HG03135 (cell line): Measurements from ENCODE around the gene PHACTR3.
"Not testable (repeated sequence)": the region's sequence is repeated elsewhere in the genome, so short reads cannot be mapped to it uniquely, and the experiment has no call there.

Experiments
- ATAC-seq: cut with Tn5 transposase; IDR thresholded peaks from one replicate; pipeline ENCODE4 v1.9.1; 2021; ENCODE audit warnings: mild to moderate bottlenecking, moderate library complexity; ENCODE audit not compliant: unreplicated experiment

The PHACTR3 gene

GRCh38 chr20:59836767-59837166, 232.4 kb downstream of the PHACTR3 start:
- ATAC-seq, result no peak

GRCh38 chr20:59837623-59838394, 233.5 kb downstream of the PHACTR3 start:
- ATAC-seq, result peak; percentile 72

DNA sequence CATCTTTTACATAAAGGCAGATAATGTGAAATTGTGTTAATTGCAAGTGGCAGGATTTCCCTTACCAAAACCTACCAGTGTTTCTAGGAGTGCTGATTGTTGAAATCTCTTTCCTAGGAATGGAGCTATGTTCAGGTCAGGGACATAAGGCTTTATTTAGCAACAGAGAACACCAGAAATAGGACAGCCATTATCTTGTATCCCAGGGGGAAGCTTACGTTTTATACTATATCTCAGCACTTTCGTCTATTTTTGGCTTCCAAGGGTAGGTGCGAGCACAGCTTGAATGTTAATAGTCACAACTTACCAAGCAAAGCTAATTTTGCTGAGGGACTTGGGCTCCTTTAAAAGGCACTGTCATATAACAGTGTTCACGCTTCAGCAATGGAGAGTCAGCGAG, 235.1 kb downstream of the PHACTR3 start:
- ATAC-seq, result no peak

DNA sequence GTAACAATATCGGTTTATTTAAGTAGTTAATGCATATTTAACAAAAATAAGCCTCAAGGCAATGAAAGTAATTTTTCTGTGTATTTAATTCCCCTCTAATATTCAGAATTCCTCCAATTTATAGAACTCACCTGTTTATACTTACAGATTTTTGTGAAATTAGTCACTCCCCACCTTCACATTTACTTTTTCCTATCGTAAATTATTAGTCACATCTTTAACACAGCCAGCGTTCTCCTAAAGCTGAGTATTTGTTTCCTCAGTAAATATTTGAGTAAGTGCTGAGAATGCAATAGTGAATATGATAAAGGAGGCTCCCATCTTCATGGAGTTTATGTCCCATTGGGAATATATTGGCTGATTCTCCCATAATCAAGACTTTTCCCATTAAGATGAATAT, 241.1 kb downstream of the PHACTR3 start:
- no peak for ATAC-seq

DNA sequence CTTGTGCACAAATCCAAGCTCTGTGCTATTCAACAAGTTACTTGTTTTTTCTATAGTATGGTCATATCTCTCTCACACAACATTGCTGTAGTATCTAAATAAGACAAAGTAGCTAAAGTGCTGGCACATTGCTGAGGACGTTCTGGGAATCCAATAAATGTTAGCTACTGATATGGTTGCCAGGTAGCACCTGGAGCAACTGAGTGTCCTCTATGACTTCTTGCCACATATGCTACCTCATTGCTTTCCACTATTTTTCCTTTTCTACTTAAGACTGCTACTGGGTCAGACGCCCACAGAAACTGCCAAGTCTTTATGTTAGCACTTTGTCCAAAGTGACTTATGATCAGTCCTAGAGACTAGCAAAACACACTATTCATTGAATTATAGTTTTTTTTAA, 243.8 kb downstream of the PHACTR3 start:
- no peak for ATAC-seq

DNA sequence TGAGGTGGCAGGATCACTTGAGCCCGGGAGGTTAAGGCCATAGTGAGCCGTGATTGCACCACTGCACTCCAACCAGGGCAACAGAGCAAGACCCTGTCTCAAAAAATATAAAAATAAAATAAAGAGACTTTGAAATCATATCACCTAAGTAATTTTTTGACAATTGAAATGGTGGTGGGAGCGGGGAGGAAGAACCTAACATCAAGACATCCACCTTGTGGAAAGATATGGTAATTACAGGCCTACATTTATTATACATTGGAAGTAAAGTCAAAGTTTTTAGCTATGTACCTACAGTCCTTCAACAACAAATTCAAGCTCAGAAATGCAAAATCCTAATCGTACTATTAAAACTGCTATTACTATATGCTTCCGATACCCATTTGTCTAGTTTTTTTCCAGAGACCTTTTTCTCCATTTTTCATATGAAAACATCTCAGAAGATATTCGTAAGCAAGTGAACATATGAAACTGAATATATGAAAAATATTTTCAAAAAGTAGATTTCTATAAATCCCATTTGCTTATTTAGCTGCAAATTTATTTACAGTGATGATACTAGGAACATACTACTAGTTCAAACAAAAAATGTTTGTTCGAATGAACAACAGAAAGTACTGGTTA, 245.8 kb downstream of the PHACTR3 start:
- no peak for ATAC-seq

DNA sequence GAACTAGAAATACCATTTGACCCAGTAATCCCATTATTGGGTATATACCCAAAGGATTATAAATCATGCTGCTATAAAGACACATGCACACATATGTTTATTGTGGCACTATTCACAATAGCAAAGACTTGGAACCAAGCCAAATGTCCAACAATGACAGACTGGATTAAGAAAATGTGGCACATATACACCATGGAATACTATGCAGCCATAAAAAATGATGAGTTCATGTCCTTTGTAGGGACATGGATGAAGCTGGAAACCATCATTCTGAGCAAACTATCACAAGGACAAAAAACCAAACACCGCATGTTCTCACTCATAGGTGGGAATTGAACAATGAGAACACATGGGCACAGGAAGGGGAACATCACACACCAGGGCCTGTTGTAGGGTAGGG, 252.2 kb downstream of the PHACTR3 start:
- not testable (repeated sequence) for ATAC-seq

- ATAC-seq, result not testable (repeated sequence)
These were observed 252.6 kb downstream of the PHACTR3 start for GRCh38 chr20:59856941-59857340.

DNA sequence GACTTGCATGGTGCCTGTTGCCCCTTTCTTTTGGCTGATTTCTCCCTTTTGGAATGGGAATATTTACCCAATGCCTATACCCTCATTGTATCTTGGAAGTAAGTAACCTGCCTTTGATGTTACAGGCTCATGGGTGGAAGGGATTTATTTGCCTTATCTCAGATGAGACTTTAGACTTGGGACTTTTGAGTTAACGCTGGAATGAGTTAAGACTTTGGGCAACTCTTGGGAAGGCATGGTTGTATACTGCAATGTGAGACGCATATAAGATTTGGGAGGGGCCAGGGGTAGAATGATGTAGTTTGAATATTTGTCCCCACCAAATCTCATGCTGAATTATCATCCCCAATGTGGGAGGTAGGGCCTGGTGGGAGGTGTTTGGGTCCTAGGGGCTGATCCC, 253.6 kb downstream of the PHACTR3 start:
- ATAC-seq, result no peak

DNA sequence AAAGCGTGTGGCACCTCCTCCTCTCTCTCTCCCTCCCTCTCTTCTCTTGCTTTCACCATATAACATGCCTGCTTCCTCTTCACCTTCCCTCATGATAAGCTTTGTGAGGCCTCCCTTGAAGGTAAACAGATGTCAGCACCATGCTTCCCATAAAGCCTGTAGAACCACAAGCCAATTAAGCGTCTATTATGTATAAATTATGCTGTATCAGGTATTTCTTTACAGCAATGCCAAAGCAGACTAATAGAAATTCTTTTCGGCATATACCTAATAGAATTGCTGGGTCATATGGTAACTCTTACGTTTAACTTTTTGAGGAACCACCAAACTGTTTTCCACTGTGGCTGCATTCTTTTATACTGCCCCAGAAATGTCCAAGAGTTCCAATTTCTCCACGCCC, 254.1 kb downstream of the PHACTR3 start:
- ATAC-seq, result no peak

- no peak for ATAC-seq
These were observed 257.1 kb downstream of the PHACTR3 start for GRCh38 chr20:59861401-59861800.

- no peak for ATAC-seq
These were observed 258.7 kb downstream of the PHACTR3 start for GRCh38 chr20:59863058-59863457.

DNA sequence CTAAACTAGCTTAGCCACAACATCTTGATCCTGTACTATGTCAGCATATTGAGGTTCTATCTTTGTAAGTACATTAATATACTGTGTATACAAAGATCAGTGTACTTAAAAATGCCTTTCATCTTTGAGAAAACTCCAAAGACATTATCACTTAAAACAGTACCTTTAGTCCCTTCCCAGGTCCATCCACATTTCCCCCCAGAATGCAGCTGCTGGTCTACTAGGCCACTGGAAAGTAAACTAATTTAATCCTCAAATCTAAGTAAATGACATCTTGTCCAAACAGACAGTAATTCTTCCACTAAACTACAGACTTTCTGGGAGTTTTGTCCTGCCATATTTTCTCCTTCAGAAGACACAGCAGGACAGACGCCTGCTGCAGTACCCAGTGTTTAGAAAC, 260.4 kb downstream of the PHACTR3 start:
- no peak for ATAC-seq

DNA sequence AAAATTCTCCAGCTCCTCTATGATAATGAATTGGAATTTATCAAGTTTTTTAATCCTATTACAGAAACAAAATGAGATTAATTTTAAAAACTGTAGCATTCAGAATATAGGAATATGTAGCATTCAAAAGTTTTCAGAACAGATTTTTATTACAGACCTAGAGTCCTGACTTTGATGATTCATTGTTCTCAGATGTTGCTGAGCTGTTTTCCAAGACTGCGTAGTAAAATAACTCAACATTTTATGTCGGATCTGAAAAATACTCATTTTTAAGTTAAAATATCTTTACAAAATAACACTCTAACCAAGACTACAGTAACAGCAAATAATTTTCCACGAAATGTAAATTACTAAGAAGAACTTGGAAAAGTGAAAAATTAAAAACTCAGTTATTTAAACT, 262.0 kb downstream of the PHACTR3 start:
- no peak for ATAC-seq

GRCh38 chr20:59871096-59871495, 266.8 kb downstream of the PHACTR3 start:
- ATAC-seq, result no peak

DNA sequence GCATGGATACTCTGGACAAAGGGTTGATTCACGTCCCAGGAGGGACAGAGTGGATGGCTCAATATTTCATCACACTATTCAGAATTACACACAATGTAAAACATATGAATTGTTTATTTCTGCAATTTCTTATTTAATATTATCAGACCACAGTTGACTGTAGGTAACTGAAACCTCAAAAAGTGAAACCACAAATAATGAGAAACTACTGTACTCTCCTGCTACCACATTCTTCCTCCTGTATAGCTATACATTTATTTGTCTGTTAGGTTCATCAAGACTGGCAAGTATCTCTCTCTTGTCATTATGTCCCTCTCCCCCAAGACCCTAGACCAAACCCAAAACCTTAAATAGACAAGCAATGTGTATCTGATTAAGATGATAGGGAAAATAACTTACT, 269.1 kb downstream of the PHACTR3 start:
- ATAC-seq, result no peak

- no peak for ATAC-seq
These were observed 275.9 kb downstream of the PHACTR3 start for GRCh38 chr20:59880198-59880597.

- no peak for ATAC-seq
These were observed 280.2 kb downstream of the PHACTR3 start for GRCh38 chr20:59884494-59884893.

DNA sequence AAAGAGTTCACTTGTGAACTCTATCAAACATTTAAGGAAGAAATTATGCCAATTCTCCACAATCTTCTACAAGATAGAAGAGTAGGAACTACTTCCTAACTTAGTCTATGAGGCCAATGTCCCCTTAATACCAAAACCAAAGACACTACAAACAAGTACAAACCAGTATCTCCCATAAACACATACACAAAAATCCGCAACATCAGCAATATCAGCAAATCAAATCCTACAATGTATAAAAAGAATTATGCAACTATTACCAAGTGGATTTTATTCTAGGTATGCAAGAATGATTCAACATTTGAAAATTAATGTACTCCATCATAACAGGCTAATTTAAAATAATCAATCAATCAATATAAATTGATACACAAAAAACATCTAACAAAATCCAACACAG, 283.7 kb downstream of the PHACTR3 start:
- ATAC-seq, result no peak

GRCh38 chr20:59890035-59890434, 285.7 kb downstream of the PHACTR3 start:
- not testable (repeated sequence) for ATAC-seq

GRCh38 chr20:59891581-59891980, 287.2 kb downstream of the PHACTR3 start:
- no peak for ATAC-seq

- no peak for ATAC-seq
These were observed 291.6 kb downstream of the PHACTR3 start for GRCh38 chr20:59895908-59896307.
